ENCODE measurements around the gene PARD3.

Gene PARD3

GRCh38 chr10:34699904-34700517, 115.1 kb downstream of the PARD3 start:
- DNase-seq (ENCODE audit: extremely low spot score): no peak
- ChIA-PET CTCF (interaction anchor here (1.9 kb wide), 1 partner anchor 12 kb away, joined by 5 read pairs; no protein-coding TSS in a partner anchor), POLR2A (no interaction called here)
- no peak for TF ChIP-seq CTCF (IDR thresholded peaks at IDR 0.05; ENCODE audit: control extremely low read depth, extremely low read depth, low read depth, missing control alignments)

- ChIA-PET POLR2A (no interaction called here), CTCF (interaction anchor here (1.4 kb wide), 1 partner anchor 33 kb away, joined by 3 read pairs; no protein-coding TSS in a partner anchor)
- DNase-seq (ENCODE audit: extremely low spot score): no peak
- TF ChIP-seq CTCF (IDR thresholded peaks at IDR 0.05; ENCODE audit: control extremely low read depth, extremely low read depth, low read depth, missing control alignments): no peak
Measured at GRCh38 chr10:34698979-34699378, 116.1 kb downstream of the PARD3 start.

- ChIA-PET POLR2A (no interaction called here), CTCF (interaction anchor here (1.4 to 1.5 kb wide), 2 partner anchors 33 to 101 kb away, joined by 3 read pairs; no protein-coding TSS in a partner anchor)
- DNase-seq (ENCODE audit: extremely low spot score): no peak
- no peak for TF ChIP-seq CTCF (IDR thresholded peaks at IDR 0.05; ENCODE audit: control extremely low read depth, extremely low read depth, low read depth, missing control alignments)
Measured at GRCh38 chr10:34698248-34698831, 116.8 kb downstream of the PARD3 start.

GRCh38 chr10:34697351-34698247, 117.5 kb downstream of the PARD3 start:
- ChIA-PET POLR2A (no interaction called here), CTCF (interaction anchor here (1.5 kb wide), 1 partner anchor 101 kb away, joined by 3 read pairs; no protein-coding TSS in a partner anchor)
- no peak for TF ChIP-seq CTCF (IDR thresholded peaks at IDR 0.05; ENCODE audit: control extremely low read depth, extremely low read depth, low read depth, missing control alignments)
- DNase-seq (ENCODE audit: extremely low spot score): no peak

- ChIA-PET CTCF (no interaction called here), POLR2A (no interaction called here)
- no peak for DNase-seq (ENCODE audit: extremely low spot score)
- TF ChIP-seq CTCF (IDR thresholded peaks at IDR 0.05; ENCODE audit: control extremely low read depth, extremely low read depth, low read depth, missing control alignments): no peak
Measured at GRCh38 chr10:34696423-34696822, 118.7 kb downstream of the PARD3 start.

GRCh38 chr10:34690383-34691049, 124.6 kb downstream of the PARD3 start:
- CTCF ChIA-PET: interaction anchor here (1.2 kb wide), 1 partner anchor 9 kb away, joined by 4 read pairs; no protein-coding TSS in a partner anchor
- no peak for DNase-seq (ENCODE audit: extremely low spot score)
- POLR2A ChIA-PET: no interaction called here
- no peak for TF ChIP-seq CTCF (IDR thresholded peaks at IDR 0.05; ENCODE audit: control extremely low read depth, extremely low read depth, low read depth, missing control alignments)

Measured in GM10248 (cell line).